Liver (tissue), 3 donors: ENCODE data around the gene SH3RF3.

Experiments used
- EGR1 ChIP-seq, 2 donors: IDR thresholded peaks; 2 replicates each; pipeline ENCODE4 v1.6.1; 2016 to 2018; ENCODE audit warnings: antibody characterized with exemption in 2 of 2, low read depth in 2 of 2
- GABPA ChIP-seq, 2 donors: IDR thresholded peaks in 1 of 2; conservative IDR thresholded peaks in 1 of 2; 2 replicates each; pipeline ENCODE4 v1.6.1; 2016; ENCODE audit warnings: antibody characterized with exemption in 2 of 2, mild to moderate bottlenecking in 1 of 2, moderate library complexity in 1 of 2
- JUND ChIP-seq, 2 donors: IDR thresholded peaks; 2 replicates each; pipeline ENCODE4 v1.6.1; 2016; ENCODE audit warnings: antibody characterized with exemption in 2 of 2
- MAX ChIP-seq: IDR thresholded peaks from 2 replicates; pipeline ENCODE4 v1.6.1; 2016; ENCODE audit warnings: antibody characterized with exemption
- NR2F2 ChIP-seq: IDR thresholded peaks from 2 replicates; pipeline ENCODE4 v1.6.1; 2016; ENCODE audit warnings: antibody characterized with exemption
- RAD21 ChIP-seq, 2 donors: IDR thresholded peaks; 2 replicates each; pipeline ENCODE4 v1.6.1; 2016; ENCODE audit warnings: antibody characterized with exemption in 2 of 2, mild to moderate bottlenecking in 2 of 2
- REST ChIP-seq: IDR thresholded peaks from 2 replicates; pipeline ENCODE4 v1.6.1; 2016; ENCODE audit warnings: antibody characterized with exemption, mild to moderate bottlenecking
- RXRA ChIP-seq, 2 donors: IDR thresholded peaks; 2 replicates each; pipeline ENCODE4 v1.6.1; 2017 to 2018; ENCODE audit warnings: antibody characterized with exemption in 2 of 2, mild to moderate bottlenecking in 1 of 2
- SP1 ChIP-seq: IDR thresholded peaks from 2 replicates; pipeline ENCODE4 v1.6.1; 2018; ENCODE audit warnings: antibody characterized with exemption, mild to moderate bottlenecking
- TAF1 ChIP-seq: conservative IDR thresholded peaks from 2 replicates; pipeline ENCODE4 v1.6.1; 2016; ENCODE audit warnings: antibody characterized with exemption, mild to moderate bottlenecking
- YY1 ChIP-seq: IDR thresholded peaks from 2 replicates; pipeline ENCODE4 v1.6.1; 2016; ENCODE audit warnings: antibody characterized with exemption, mild to moderate bottlenecking
- TF ChIP-seq, protein P1 (sequence below): fragments of 150-350 bp; IDR thresholded peaks from 2 replicates; pipeline ENCODE4 v1.5.1; 2017; ENCODE audit warnings: improper control_type of control experiment, low read depth, low read length; ENCODE audit not compliant: missing input control
- TF ChIP-seq, protein P2 (sequence below): IDR thresholded peaks from 2 replicates; pipeline ENCODE4 v1.6.1; 2016; ENCODE audit warnings: antibody characterized with exemption
- donor health status: healthy.
- donor health status: healthy.

DNA sequence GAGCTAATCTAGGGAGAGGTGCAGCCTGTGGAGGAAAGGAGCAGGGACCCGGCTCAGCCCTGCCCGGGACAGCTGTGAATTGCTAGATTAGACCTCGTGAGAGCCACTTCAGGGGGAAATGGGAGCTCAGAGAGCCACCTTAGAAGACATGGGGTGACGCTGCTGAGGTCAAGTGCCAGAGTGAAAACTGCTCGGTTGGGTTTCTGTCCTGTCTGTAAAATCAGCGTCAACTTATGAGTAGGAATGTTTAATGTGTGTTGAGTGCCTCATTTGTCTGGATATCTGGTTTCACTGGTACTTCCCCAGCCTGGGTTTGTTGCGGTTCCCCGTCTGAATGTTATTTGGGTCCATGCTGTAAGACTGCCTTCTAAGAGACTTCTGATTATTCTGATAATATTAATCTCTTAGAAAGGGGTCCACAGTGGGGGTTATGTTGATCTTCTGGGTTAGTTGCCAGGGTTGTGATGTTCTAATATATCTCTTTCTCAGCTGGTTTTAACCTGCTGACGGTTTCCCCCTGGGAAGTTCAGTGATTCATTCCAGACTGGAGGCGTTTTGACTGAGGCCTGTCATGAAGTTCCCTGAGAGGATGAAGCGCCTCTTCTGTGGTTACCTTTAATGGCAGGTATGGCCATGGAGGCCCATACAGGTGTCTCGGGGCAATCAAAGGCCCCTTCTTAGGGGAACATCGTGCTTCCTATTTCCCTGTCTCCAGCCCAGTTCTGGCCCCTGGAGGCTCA lies 175.9 kb downstream of the SH3RF3 start:
- TF ChIP-seq, protein P1, sequence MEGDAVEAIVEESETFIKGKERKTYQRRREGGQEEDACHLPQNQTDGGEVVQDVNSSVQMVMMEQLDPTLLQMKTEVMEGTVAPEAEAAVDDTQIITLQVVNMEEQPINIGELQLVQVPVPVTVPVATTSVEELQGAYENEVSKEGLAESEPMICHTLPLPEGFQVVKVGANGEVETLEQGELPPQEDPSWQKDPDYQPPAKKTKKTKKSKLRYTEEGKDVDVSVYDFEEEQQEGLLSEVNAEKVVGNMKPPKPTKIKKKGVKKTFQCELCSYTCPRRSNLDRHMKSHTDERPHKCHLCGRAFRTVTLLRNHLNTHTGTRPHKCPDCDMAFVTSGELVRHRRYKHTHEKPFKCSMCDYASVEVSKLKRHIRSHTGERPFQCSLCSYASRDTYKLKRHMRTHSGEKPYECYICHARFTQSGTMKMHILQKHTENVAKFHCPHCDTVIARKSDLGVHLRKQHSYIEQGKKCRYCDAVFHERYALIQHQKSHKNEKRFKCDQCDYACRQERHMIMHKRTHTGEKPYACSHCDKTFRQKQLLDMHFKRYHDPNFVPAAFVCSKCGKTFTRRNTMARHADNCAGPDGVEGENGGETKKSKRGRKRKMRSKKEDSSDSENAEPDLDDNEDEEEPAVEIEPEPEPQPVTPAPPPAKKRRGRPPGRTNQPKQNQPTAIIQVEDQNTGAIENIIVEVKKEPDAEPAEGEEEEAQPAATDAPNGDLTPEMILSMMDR = no peak
- no peak for TF ChIP-seq JUND (IDR thresholded peaks at IDR 0.05)
- TF ChIP-seq MAX = no peak
- TF ChIP-seq RAD21 (IDR thresholded peaks at IDR 0.05) = no peak
- TF ChIP-seq, protein P2, sequence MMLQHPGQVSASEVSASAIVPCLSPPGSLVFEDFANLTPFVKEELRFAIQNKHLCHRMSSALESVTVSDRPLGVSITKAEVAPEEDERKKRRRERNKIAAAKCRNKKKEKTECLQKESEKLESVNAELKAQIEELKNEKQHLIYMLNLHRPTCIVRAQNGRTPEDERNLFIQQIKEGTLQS = no peak
- TF ChIP-seq YY1 = no peak
- no peak for TF ChIP-seq EGR1 (IDR thresholded peaks at IDR 0.05; ENCODE audit: low read depth in 2 of 2)
- TF ChIP-seq SP1 = no peak
- TF ChIP-seq NR2F2 = no peak
- no peak for TF ChIP-seq TAF1
- TF ChIP-seq RXRA (IDR thresholded peaks at IDR 0.05) = no peak
- no peak for TF ChIP-seq GABPA (IDR thresholded peaks at IDR 0.05 in 1 of 2, conservative IDR thresholded peaks at IDR 0.05 in 1 of 2)
- no peak for TF ChIP-seq REST
